Epithelial cell of prostate (primary cell): ENCODE data around the gene MRTO4.
A peak's percentile ranks its signal among the peaks of the same experiment; 100 is the strongest.
"Not testable (repeated sequence)": the region's sequence is repeated elsewhere in the genome, so short reads cannot be mapped to it uniquely, and the experiment has no call there.

Source experiments
- DNase-seq: peaks from one replicate; pipeline ENCODE4 v3.0.0-alpha.2; 2011; ENCODE audit warnings: low read depth, low spot score
- H3K27ac ChIP-seq: fragments of 450-650 bp; 2 replicates; pipeline ENCODE4 v1.5.1; 2017; ENCODE audit warnings: mild to moderate bottlenecking

Gene MRTO4

DNA sequence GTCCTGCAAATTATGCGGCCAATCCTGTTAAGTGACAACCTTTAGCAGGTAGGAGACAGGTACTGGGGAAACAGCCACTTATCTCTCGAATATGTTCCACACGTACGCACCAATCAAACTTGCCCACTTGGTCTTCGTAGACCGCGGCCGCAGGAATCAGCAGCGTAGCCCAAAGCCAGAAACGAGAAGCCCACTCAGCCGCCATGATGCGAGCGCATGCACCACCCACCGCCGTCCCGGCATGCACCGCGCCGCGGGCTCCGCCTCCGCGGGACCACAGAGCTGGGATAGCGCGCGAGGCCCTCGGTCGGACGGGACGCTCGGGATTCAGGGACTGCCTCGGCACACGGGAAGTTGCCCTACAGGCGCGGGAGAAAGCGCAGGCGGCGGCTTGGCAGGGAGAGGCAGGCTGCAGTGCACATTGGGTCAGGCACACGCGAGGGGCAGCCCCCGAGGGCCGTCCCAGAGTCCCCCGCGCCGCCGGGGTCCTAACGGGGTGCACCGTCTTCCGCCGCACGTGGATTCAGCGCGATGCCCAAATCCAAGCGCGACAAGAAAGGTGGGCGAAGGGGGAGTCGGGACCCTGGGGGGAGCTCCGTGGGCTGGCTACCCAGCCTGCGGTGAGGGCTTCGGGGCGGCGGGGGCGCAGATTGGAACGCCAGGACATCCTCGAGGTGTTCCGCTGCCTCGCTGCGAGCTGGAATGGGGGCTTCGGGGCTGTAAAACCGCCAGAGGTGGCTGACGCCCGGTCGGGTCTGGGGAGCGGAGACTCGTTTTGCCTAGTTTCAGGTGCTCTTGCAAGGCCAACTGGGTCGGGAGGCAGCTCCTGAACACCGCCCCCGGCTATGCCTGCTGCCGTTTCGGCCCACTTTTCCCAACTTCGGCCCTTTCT lies at the start of gene MRTO4, which contains the start of gene EMC1:
Gene MRTO4, plus strand, starts transcription at position 501 of the 892 bp plus-strand sequence. Its CDS starts 31 bp downstream, at position 532.
Gene EMC1, minus strand, starts transcription at position 220 of the 892 bp plus-strand sequence. Its CDS starts 15 bp downstream, at position 205.
- peak; percentile 39 for DNase-seq
- peak within 1 kb of the TSS; percentile 89 for H3K27ac ChIP-seq

DNA sequence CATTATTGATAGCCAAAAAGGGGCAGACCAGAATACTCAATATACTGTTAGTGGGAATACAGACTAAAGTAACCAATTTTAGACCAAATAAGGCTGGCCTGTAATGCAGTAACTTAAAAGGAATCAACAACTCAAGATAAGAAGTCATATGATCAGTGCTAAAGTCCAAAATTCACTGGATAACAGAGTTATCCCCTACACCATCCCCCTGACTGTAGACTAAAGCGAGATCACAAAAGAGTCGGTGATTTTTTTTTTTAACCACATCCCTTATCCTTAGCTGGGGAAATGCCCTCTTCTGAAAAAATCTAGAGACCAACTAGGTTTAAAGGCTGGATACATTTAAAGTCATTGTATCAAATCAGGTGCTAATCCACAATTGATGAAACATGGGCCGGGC lies 49.2 kb upstream of the MRTO4 start:
- DNase-seq: no peak
- H3K27ac ChIP-seq: no peak overlapping the region

DNA sequence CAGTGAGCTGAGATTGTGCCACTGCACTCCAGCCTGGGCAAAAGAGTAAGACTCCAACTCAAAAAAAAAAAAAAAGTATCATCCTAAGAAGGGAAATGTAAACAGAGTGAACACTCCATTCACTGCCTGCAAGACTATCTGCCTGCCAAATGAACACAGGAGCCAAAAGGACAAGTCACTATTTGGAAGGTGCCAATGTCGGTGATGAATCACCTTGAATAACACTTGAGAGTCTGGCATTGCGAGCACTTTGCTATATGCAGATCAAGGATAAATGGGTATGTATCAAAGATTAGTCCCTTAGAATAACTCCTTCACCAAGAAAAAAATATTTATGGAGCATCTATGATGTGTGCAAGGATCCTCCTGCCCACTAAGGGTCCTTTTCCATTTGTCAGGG lies 48.2 kb upstream of the MRTO4 start:
- DNase-seq: peak; percentile 70
- H3K27ac ChIP-seq: peak overlapping the region; percentile 59

DNA sequence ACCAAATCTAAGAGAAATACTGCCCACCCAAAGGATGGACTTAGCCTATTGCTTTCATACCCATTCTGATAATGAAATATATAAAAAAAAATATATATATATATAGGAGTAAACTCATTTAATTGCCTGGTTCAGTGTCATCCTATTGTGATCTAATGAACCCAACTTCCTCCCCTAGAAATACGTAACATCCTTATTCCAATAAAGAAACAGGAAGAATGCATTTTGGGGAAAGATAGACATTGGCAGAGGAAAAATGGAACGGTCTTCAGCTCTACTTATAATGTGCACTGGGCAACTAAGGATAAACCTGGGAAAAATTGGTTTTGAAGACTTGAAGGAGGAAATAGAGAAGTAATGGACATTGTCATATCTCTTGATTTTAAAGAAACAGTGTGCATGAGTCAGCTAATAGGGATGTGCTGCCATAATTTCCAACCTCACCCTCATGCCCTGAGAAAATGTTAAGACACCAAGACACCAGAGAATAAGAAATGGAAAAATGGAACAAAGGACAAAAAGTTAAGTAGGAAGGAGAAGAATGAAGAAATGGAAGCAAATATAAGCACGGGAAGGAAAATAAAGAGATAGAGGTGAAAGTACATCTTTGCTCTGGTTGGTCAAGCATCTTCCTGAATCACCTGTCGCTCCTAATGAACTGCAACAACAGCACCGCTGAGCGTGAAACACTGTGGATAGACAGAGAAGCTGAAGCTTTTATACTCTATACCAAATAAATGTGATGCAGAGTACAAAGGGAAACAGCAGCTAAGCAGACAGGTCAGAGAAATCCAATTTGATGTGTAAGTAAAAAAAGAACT lies 46.9 kb upstream of the MRTO4 start:
- no peak for DNase-seq

DNA sequence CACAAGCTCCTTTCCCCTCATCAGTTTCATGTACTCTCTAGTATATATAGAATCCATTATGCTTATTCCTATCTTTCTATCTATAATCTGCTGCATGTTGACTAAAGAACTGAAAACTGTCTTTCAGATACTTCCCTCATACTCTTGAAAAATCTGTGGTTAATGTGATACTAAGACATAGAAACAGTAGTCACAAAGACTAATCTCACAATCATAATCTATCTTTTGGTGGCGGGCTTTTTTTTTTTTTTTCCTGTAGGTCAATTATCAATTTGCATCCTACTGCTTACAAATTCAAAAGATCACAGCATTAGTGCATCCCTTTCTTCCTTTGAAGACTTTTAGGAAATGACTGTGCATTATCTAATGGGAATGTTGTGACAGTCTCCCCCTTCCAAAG lies 46.2 kb upstream of the MRTO4 start:
- no peak for DNase-seq
- no peak overlapping the region for H3K27ac ChIP-seq

More for the DNA sequence above, 46.9 kb upstream of the MRTO4 start:
- peak overlapping the region; percentile 59 for H3K27ac ChIP-seq

DNA sequence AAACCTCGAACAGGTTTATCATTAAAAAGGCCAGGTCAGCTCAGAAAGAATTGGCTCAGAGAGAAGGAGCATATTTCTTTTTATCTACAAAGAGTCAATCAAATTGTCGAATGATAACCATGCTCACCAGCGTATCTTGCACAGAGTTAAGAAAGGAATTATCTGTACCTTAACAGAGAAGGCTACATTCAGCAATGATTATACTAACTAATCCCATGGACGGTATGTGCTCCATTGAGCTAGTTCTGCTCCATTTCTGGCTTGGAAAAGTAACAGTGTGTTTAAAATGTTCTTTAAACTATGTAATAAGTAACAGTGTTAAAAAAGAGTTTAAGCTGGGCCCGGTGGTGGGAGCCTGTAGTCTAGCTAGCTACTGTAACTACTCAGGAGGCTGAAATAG lies 45.8 kb upstream of the MRTO4 start:
- H3K27ac ChIP-seq: no peak overlapping the region

DNA sequence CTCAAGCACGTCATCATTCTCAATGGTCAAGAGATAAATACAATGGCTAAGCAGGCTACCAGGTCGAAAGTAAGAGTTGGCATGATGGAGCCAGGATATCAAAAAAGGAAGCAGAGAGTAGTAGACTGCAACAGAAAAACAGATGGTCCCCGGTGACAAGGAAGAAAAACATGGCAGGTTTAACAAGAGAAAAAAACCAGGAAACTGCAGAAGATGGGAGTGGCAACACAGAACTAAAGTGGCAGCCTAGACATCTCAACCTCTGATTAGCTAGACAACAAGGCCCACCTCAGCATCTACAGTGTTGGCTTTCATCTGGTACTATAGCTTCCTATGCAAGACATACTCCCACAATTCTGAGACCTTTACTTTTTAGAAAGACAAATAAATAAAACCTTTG lies 44.7 kb upstream of the MRTO4 start:
- no peak for DNase-seq
- no peak overlapping the region for H3K27ac ChIP-seq

More for the DNA sequence above, 45.8 kb upstream of the MRTO4 start:
- DNase-seq: no peak

DNA sequence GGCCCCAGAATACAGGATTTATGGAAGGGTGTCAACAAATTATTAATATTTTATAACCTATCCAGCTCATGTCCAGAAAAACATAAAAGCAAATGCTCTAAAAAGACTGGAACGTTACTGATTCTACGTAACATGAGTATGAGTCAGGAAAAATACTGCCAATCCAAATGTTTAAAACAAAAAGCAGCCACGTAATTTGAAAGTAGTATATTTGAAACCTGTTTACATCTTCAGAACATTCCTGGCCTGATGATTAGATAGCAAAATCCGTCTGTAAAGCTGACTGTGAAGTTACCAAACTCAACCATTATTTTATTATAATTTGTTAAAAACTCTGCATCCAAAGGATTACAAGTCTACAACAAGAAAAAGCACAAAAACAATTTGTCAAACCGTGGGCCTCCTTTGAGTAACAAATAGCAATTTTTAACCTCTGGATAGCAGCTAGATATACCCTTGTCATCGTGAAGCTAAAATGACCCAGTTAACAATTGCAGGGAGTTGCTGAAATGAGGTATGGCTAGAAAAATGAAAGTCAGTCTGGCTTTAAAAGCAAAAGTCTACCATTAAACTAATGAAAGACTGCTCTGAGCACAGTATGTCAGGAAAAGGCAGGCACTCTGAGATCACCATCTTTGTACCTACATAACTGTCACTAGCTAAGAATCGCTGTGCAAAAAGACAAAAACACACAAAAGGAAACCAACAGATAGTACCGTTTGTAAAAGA lies 42.7 kb upstream of the MRTO4 start:
- H3K27ac ChIP-seq: peak overlapping the region; percentile 76
- DNase-seq: no peak

DNA sequence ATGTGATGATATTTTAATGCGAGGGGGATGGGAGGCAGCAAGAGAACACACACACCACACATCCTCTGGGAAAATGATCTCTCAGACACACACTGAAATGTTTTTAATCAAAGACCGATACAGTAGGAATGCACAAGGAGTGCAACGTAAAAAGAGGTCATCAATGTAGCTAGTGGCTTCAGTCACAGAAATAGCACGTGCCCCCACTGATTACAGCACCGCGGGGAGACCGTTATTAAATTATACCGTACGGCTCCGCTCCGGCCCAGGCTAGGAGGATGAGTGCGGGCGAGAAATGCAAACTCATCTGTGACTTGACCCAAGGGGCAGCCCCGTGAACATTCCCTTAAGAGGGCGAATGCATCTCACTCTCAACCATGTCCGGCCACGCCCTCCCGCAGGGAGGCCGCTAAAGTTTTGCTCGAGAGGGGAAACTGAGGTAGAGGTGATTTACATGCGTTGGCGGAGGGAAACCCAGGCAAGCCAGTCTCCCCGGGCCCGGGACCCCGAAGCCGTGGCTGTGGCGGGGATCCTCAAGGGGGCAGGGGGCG lies 42.1 kb upstream of the MRTO4 start:
- H3K27ac ChIP-seq: peak overlapping the region; percentile 76
- DNase-seq: no peak

DNA sequence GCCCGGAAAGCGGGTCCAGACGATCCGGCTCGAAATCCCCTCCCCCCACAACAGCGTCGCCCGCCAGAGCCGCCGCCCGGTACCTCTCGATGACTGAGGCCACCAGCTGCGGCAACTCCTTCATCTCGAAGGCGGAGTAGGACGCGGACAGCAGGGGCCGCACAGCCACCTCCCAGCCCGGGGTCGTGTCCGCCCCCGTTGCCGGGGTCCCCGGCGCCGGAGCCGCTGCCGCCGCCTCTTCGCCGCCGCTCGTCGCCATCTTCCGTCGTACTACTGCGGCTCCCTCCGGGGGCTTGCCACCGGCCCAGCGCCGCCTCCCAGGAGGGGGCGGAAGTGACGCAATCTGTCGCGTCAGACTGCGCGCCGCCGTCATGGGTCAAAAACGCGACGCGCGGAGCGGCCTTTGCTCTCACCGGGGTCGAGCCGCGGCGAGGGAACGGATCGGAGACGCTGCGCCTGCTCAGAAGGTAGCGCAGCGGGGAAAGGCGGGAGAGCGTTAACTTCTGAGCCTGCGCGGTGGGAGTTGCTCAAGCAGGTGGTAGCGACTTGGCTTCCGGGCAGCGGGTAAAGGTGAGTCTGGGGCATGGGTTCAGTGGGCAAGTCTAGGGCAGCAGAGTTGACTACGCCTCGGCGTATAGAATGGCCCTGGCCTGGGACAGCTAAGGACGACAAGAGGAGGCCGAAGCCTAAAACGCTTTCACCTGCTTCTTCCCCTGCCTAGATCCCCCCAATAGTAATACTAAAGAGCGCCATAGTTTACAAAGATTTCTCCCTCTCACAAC lies 41.4 kb upstream of the MRTO4 start, which contains the start of gene UBR4:
Gene UBR4, minus strand, starts transcription at position 277 of the 782 bp plus-strand sequence. Its CDS starts 18 bp downstream, at position 259.
- peak within 1 kb of the TSS; percentile 76 for H3K27ac ChIP-seq
- DNase-seq: peak; percentile 64

DNA sequence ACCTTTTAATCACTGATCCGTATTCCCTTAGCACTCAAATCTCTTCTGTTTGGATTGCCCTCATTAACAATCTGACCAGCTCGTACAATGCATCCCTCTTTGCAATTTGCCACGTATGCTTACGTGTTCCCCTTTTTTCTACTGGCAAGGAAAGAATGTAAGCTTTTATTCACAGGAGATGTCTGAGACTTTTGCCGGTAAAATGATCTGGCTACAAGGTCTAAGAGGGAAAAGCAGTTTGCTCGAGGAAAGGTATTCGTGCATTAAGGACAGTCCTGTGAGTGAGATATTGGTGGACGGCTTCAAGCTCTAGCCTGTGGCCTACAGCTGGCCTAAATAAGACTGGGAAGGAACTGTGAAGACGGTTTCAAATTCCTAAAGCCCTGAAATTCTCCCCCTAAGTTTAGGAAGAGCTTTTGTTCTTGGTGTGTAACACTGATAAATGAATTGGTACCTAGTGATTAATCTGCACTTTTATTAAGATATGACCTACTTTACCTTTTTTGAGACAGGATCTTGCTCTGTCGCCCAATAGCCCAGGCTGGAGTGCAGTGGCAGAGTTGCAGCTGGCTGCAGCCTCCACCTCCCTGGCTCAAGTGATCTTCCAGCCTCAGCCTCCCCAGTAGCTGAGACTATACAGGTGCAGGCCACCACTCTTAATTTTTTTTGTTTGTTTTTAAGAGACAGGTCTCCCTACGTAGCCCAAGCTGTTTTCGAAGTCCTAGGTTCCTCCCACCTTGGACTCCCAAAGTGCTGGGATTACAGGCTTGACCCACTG lies 40.6 kb upstream of the MRTO4 start:
- H3K27ac ChIP-seq: peak overlapping the region; percentile 76
- no peak for DNase-seq

DNA sequence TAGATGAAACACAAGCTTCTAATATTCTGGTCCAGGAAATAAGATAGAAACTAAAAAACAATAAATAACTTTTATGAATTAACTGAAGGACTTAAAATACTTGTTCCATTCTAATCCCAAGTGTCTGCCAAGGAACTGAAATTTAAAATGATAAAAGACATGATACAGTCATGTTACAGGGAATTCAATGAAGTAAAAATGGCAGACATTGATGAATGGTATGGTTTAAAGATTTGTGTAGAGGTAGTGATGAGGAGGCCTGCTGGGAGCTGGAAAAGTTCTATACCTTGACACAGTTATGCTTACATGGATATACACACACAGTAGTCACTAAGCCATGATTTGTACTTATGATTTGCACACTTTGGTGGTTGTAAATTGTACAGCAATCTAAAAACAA lies 39.4 kb upstream of the MRTO4 start:
- DNase-seq: no peak
- H3K27ac ChIP-seq: no peak overlapping the region

DNA sequence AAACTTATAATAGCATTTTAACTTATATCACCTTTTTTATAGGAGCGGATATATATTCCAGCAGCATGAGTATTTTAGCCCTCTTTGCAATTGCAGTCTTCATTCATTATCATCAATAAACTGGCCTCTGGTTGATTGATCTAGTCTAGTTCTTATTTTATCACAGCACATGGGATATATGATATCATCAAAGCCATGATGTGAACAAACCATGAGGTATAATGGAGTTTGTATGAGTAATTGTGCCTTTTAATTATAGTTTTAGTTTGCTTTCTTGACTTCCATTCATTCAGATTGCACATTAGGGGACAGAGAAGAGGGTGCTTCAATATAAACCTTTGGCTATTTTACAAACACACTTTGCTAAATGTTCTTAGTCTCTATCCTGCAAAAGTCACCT lies 38.0 kb upstream of the MRTO4 start:
- no peak for DNase-seq
- H3K27ac ChIP-seq: no peak overlapping the region

DNA sequence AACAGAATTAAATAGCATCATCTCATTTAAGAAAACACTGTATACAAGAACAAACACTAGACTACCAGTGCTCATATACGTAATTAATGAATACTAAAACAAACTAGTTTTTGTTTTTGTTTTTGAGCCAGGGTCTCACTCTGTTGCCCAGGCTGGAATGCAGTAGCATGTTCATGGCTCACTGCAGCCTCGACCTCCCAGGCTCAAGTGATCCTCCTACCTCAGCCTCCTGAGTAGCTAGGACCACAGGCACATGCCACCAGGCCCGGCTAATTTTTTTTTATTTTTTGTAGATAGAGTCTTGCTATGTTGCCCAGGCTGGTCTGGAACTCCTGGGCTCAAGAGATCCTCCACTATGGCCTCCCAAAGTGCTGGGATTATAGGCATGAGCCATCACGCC lies 35.0 kb upstream of the MRTO4 start:
- not testable (repeated sequence) for H3K27ac ChIP-seq, DNase-seq

DNA sequence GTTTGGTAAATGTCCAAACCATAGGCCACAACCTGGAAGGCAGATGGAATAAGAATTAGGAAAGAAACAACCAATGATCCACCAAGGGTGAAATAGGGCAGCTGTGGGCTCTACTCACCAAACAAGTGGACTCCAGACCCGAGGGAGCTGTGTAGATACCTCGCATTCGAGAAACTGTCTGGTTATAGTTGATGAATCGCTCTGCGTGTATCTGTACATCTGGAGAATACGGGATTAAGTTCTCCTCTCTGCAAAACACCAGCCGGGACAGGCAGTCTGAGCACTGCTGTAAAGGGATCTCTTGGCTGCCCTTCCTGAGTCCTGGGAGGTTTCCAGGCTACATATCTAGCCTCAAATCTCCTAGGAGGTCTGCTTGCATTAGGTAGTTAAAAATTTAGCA lies 32.2 kb upstream of the MRTO4 start:
- no peak for DNase-seq
- no peak overlapping the region for H3K27ac ChIP-seq

DNA sequence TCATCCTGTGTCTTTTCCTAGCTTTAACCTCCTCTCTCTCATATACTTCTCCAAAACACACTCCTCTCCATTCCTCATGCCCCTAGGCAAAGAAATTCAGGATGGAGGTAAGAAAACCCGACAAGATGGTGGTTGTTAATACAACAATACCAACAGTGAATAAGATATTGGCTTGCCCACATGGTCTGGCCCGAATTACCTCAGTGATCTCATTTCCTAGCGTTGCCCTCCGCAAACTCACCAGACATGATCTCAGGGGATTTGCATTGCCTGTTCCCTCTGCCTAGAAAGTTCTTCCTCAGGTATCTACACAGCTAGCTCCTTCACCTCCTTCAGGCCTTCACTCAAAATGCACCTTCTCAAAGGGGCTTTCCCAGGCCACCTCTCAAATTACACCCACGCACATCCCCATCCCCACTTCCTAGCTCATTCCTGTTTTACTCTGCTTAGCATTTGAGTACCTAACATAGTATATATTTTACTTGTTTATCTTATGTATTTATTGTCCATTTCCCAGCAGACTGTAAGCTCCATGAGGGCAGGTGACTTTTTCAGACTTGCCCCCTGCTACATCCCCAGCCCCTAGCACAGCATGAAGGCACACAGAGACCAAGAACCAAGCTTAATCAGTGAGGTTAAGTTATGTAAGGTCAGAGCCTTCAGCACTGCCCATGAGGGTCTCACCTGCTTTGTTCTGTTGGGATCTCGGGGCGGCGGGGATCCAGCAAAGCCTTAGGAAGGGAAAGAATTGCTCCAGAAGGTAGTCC lies 31.3 kb upstream of the MRTO4 start:
- H3K27ac ChIP-seq: no peak overlapping the region
- DNase-seq: no peak

DNA sequence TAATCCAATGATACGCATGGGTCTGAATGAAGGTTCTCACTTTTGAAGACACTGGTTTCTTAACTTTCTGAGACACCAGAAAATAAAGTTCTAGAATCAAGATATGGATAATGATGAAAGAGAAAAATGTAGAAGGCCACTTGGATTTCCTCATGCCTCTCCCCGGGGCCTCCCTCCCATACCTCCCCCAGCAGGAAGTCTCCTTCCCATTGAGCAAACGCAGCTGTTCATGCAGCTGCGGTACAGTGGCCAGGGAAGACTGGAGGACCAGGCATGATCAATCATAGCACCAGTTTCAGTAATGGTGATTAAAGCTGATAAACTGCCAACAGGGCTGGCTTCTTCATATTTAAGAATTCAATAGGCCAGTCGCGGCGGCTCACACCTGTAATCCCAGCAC lies 30.6 kb upstream of the MRTO4 start:
- no peak for DNase-seq

DNA sequence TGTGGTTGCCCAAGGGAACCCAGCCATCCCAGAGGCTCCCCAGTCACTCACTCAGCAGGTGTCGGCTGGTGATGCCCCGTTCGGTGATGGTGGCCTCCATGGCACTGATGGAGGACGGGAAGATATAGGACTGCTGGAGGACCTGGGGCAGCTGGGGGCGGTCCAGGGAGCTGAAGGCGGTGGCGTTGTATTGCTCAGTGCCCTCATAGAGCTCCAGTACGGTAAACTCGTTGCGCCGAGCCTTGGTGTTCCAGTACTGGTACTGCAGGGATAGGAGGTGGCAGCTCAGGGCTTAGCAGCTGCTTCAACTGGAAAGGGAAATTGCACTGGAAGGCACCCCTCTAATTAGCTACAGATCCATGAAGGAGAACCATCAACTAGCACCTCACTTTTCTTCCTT lies 29.0 kb upstream of the MRTO4 start:
- no peak for DNase-seq
- H3K27ac ChIP-seq: no peak overlapping the region

More for the DNA sequence above, 30.6 kb upstream of the MRTO4 start:
- H3K27ac ChIP-seq: no peak overlapping the region
